ENCODE results near the gene RXRG.

GRCh38 chr1:165356876-165357275, 88.0 kb downstream of the RXRG start:
- TF ChIP-seq POLR2A (IDR thresholded peaks at IDR 0.05), result no peak
- TF ChIP-seq, protein P1, sequence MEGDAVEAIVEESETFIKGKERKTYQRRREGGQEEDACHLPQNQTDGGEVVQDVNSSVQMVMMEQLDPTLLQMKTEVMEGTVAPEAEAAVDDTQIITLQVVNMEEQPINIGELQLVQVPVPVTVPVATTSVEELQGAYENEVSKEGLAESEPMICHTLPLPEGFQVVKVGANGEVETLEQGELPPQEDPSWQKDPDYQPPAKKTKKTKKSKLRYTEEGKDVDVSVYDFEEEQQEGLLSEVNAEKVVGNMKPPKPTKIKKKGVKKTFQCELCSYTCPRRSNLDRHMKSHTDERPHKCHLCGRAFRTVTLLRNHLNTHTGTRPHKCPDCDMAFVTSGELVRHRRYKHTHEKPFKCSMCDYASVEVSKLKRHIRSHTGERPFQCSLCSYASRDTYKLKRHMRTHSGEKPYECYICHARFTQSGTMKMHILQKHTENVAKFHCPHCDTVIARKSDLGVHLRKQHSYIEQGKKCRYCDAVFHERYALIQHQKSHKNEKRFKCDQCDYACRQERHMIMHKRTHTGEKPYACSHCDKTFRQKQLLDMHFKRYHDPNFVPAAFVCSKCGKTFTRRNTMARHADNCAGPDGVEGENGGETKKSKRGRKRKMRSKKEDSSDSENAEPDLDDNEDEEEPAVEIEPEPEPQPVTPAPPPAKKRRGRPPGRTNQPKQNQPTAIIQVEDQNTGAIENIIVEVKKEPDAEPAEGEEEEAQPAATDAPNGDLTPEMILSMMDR (IDR thresholded peaks at IDR 0.05 in 8 of 11, conservative IDR thresholded peaks at IDR 0.05 in 3 of 11), result no peak

All from spleen (tissue), 7 donors.